Lower leg skin (tissue), 4 donors: ENCODE data around the gene PLOD1. TPM values are rescaled to one million over a fixed set of nuclear protein-coding genes. Genes with fewer than 3 reads are reported as not detected.

ENCODE experiments used
- DNase-seq, 2 donors: peaks; one replicate each; pipeline ENCODE4 v3.0.0-alpha.2; 2019; ENCODE audit warnings: low spot score in 2 of 2
- H3K4me3 ChIP-seq: fragments of 200-600 bp; sonication (generic); 2 replicates; pipeline ENCODE4 v1.5.1; 2017; ENCODE audit warnings: mild to moderate bottlenecking, low read depth; ENCODE audit not compliant: poor library complexity, severe bottlenecking
- POLR2A ChIP-seq, 2 donors: fragments of 450-650 bp; IDR thresholded peaks; one replicate each; pipeline ENCODE4 v1.6.1; 2016 to 2017; ENCODE audit warnings: antibody characterized with exemption in 2 of 2, mild to moderate bottlenecking in 1 of 2, moderate library complexity in 1 of 2
- WGBS, 2 donors: methylation state at CpG; one replicate each; pipeline ENCODE4 v1.1.5; 2018; 5-methylcytosine and 5-hydroxymethylcytosine counted together
- intact Hi-C: fragments of 100-400 bp; cut with DNase I; formaldehyde crosslinking; loops from one replicate; pipeline ENCODE4 v1.15.0; 2023; ENCODE audit warnings: low total_unique reads
- total RNA-seq, 4 donors: library from RNA; depleted of rRNA; stranded (reverse); fragments of >200 nt; gene quantifications; one replicate each; pipeline ENCODE4 v1.1.0, GENCODE V29; 2016
- TF ChIP-seq, protein P1 (sequence below), 3 donors: fragments of 450-650 bp; IDR thresholded peaks; one replicate each; pipeline ENCODE4 v1.5.1; 2016; ENCODE audit warnings: antibody characterized with exemption in 3 of 3, mild to moderate bottlenecking in 3 of 3, moderate library complexity in 2 of 3

The PLOD1 gene
- total RNA-seq, 4 donors from 2014 or later = 26.5 to 54.0 (median 41.3) TPM

DNA sequence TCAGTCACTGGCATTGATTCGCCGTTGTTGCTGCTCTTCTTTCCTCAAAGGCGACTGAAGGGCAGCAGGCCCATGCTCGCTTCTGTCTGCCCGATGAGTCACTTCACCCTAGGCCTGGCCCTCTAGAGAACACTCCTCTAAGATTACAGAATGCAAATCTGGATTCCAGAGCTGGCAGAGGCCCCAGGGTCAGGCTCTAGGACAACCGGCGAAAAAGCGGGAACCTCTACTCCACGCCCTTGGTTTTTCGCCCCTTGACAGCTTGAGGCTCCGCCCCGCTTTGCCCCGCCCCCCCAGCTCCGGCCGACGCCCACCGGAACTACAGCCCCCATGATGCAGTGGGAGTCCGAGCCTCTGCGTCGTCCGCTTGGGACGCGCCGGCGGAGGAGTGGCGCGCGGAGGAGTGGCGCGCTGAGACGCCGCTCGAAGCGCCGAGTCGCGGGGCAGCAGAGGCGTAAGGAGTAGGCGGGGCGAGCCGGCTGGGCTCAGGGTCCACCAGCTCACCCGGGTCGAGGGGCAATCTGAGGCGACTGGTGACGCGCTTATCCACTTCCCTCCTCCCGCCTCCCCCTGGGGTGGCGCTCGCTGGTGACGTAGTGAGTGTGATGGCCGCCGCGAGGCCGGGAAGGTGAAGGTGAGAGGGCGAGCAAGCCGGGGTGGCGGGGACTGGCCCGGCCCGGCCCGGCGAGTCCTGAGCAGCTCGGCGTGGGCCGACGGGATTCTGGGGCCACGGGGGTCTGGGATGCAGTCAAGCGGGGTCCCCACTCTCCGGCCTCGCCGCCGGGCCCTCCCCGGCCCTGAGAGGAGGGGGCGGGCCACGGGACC, 45.5 kb downstream of the PLOD1 start, which contains the start of gene MFN2:
TSS of gene MFN2 (plus strand) at position 594 of the 825 bp plus-strand sequence. CDS start 8,725 bp downstream, outside the sequence.
- WGBS, 2 donors = 0 to 1% methylated on average over 31 to 43 of the region's 74 CpGs
- peak; percentile 95 to 98 for DNase-seq
- intact Hi-C loops = no loop called here
- H3K4me3 ChIP-seq = peak within 1 kb of the TSS; percentile 76
- no peak for TF ChIP-seq POLR2A (IDR thresholded peaks at IDR 0.05)
- TF ChIP-seq, protein P1, sequence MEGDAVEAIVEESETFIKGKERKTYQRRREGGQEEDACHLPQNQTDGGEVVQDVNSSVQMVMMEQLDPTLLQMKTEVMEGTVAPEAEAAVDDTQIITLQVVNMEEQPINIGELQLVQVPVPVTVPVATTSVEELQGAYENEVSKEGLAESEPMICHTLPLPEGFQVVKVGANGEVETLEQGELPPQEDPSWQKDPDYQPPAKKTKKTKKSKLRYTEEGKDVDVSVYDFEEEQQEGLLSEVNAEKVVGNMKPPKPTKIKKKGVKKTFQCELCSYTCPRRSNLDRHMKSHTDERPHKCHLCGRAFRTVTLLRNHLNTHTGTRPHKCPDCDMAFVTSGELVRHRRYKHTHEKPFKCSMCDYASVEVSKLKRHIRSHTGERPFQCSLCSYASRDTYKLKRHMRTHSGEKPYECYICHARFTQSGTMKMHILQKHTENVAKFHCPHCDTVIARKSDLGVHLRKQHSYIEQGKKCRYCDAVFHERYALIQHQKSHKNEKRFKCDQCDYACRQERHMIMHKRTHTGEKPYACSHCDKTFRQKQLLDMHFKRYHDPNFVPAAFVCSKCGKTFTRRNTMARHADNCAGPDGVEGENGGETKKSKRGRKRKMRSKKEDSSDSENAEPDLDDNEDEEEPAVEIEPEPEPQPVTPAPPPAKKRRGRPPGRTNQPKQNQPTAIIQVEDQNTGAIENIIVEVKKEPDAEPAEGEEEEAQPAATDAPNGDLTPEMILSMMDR (IDR thresholded peaks at IDR 0.05) = no peak

DNA sequence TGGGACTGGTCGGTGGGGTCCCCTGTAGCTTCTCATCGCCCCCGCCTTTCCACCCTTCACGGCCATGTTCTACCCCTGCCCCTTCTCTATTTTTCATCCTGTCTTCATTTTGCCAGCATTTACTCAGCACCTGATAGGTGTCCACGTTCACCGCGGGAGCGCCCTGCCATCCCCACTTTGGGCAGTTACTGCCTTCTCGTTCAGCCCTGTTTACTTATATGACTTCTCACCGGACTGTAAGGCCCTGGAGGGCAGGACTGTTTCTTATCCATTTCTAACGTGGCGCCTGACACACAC, 46.1 kb downstream of the PLOD1 start:
- 1% methylated on average over 12 of the region's 12 CpGs for WGBS, 2 donors
- peak overlapping the region; percentile 76 for H3K4me3 ChIP-seq
- intact Hi-C loops = no loop called here
- no peak for DNase-seq
- TF ChIP-seq POLR2A (IDR thresholded peaks at IDR 0.05) = no peak
- TF ChIP-seq, protein P1 (IDR thresholded peaks at IDR 0.05) = no peak

DNA sequence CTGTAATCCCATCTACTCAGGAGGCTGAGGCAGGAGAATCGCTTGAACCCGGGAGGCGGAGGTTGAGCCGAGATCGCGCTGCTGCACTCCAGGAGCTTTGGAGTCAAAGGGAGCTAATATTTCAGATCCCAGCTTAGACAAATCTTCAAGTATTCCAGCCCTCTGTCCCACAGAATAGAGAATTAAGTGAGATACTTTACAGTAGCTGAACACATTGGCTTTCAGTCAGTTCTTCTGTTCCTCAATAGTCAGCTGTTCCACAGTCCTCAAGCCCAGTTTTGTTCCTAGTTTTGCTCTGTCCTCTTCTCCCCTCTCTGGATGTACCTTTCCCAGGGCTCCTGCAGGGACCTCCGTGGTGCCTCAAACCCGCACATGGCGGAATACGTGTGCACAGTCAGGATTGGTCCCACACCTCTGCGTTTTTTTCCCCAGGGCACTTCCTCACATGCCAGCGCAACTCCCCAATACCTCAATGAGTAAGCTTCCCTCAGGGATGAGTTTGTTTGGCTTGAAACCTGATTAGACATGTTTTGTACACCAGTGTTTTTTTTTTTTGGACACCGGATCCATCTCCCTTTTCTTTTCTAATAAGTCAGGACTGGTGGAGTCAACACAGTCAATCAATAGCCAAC, 47.0 kb downstream of the PLOD1 start:
- intact Hi-C loops = no loop called here
- 45 to 52% methylated on average over 13 of the region's 13 CpGs for WGBS, 2 donors
- peak in 1 of 2 donors; percentile 44 for DNase-seq
- TF ChIP-seq, protein P1 (IDR thresholded peaks at IDR 0.05) = no peak
- TF ChIP-seq POLR2A (IDR thresholded peaks at IDR 0.05) = no peak
- H3K4me3 ChIP-seq = no peak overlapping the region

DNA sequence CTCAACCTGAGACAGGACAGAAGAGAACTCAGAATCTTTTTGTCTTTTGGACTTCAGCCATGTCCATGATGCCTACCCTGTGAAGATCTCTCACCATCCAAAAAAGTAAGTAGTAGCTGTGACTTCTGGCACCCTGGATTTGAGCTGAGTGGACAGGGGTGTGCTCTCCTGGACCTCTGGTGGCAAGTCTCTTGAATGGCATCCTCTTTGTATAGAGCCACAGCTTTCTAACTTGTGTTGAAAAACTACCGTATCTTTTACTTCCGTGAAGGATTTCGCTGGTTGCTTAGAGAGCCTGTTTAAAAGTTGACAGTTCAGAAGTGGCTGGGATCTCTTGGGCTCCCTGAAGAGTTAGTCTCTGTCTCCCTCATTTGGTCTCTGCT, 47.5 kb downstream of the PLOD1 start:
- 51 to 64% methylated on average over 3 of the region's 3 CpGs for WGBS, 2 donors
- no peak overlapping the region for H3K4me3 ChIP-seq
- no peak for DNase-seq
- intact Hi-C loops = no loop called here
- no peak for TF ChIP-seq POLR2A (IDR thresholded peaks at IDR 0.05)
- TF ChIP-seq, protein P1 (IDR thresholded peaks at IDR 0.05) = no peak

DNA sequence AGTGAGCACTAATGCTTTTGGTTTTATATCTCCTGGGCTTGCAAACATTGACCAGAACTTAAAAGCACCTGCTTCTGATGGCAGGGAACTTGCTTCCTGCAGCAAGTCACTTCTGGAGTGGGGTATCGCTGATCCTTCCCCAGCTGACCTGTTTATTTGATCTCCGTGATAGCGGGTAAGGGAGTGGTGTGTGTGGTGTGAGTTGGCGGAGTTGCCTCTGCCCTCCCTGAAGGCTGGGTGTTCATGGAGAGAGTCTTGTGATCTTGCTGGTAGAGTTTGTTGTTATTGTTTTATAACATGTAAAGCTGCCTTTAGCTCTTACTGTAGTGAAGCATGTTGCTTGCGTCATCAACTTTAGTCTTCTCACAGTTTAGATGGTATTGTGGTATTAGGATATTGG, 49.6 kb downstream of the PLOD1 start:
- intact Hi-C loops = no loop called here
- no peak for DNase-seq

More for the DNA sequence above, 49.6 kb downstream of the PLOD1 start:
- H3K4me3 ChIP-seq = no peak overlapping the region
- WGBS, 2 donors = 57 to 68% methylated on average over 5 of the region's 5 CpGs
- TF ChIP-seq POLR2A (IDR thresholded peaks at IDR 0.05) = no peak
- TF ChIP-seq, protein P1 (IDR thresholded peaks at IDR 0.05) = no peak
